Peyer's patch (tissue), 4 donors: ENCODE measurements around the gene SLC25A25.

Source experiments
- POLR2A ChIP-seq, 2 donors: fragments of 450-650 bp; IDR thresholded peaks; one replicate each; pipeline ENCODE4 v1.5.1; 2017; ENCODE audit warnings: antibody characterized with exemption in 2 of 2, mild to moderate bottlenecking in 2 of 2, moderate library complexity in 2 of 2
- TF ChIP-seq, protein P1 (sequence below), 6 experiments: fragments of 450-650 bp in 4 of 6; fragments of 200-600 bp in 2 of 6; sonication (generic) in 1 of 6; IDR thresholded peaks; one replicate each; pipeline ENCODE4 v1.5.1; 2017 to 2019; ENCODE audit warnings: antibody characterized with exemption in 6 of 6, mild to moderate bottlenecking in 3 of 6, moderate library complexity in 1 of 6

DNA sequence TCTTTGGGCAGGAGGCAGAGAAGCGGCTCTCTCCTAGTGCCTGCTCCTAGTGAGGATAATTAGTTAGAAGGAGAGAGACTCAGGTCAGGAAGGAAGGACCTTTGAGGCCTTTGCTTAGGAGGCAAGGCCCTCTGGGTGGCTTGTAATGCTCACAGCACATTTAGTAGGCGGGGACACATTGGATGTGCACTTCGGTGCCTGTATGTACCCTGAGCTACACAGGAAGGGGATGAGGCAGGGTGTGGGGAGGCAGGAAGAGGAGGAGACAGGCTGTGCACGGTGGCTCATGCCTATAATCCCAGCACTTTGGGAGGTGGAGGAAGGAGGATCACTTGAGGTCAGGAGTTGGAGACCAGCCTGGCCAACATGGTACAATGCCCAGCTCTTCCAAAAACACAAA, 74.0 kb downstream of the SLC25A25 start:
- TF ChIP-seq, protein P1, sequence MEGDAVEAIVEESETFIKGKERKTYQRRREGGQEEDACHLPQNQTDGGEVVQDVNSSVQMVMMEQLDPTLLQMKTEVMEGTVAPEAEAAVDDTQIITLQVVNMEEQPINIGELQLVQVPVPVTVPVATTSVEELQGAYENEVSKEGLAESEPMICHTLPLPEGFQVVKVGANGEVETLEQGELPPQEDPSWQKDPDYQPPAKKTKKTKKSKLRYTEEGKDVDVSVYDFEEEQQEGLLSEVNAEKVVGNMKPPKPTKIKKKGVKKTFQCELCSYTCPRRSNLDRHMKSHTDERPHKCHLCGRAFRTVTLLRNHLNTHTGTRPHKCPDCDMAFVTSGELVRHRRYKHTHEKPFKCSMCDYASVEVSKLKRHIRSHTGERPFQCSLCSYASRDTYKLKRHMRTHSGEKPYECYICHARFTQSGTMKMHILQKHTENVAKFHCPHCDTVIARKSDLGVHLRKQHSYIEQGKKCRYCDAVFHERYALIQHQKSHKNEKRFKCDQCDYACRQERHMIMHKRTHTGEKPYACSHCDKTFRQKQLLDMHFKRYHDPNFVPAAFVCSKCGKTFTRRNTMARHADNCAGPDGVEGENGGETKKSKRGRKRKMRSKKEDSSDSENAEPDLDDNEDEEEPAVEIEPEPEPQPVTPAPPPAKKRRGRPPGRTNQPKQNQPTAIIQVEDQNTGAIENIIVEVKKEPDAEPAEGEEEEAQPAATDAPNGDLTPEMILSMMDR (IDR thresholded peaks at IDR 0.05) = no peak
- no peak for TF ChIP-seq POLR2A (IDR thresholded peaks at IDR 0.05)
